ENCODE measurements around the gene PABPN1. TPM values are rescaled to one million over a fixed set of nuclear protein-coding genes. Genes with fewer than 3 reads are reported as not detected.
A peak's percentile ranks its signal among the peaks of the same experiment; 100 is the strongest.
"Not testable (repeated sequence)": the region's sequence is repeated elsewhere in the genome, so short reads cannot be mapped to it uniquely, and the experiment has no call there.

Gene PABPN1
- total RNA-seq, 2 experiments from 2014 or later = 280 to 289 TPM

GRCh38 chr14:23316300-23316699, 5.0 kb upstream of the PABPN1 start:
- no peak overlapping the region for H3K4me3 Mint-ChIP-seq
- H3K27me3 Mint-ChIP-seq = no peaks in the 10 kb centered on the region
- H3K36me3 Mint-ChIP-seq = no peaks in the 10 kb centered on the region
- peaks cover 1% of the 10 kb centered on the region for H3K9me3 Mint-ChIP-seq
- no peak for DNase-seq
- peaks cover 6% of the 10 kb centered on the region for H3K4me1 Mint-ChIP-seq
- H3K27ac Mint-ChIP-seq = no peak overlapping the region

GRCh38 chr14:23319746-23320583, 1.3 kb upstream of the PABPN1 start:
- DNase-seq = no peak
- Mint-ChIP-seq H3K4me3 (peak overlapping the region; percentile 92), H3K4me1 (peaks cover 23% of the 10 kb centered on the region), H3K27ac (peak overlapping the region; percentile 97), H3K27me3 (no peaks in the 10 kb centered on the region), H3K36me3 (peaks cover 20% of the 10 kb centered on the region), H3K9me3 (peaks cover 1% of the 10 kb centered on the region)

- Mint-ChIP-seq H3K4me3 (peak overlapping the region; percentile 93), H3K9me3 (peaks cover 1% of the 10 kb centered on the region), H3K4me1 (peaks cover 23% of the 10 kb centered on the region), H3K27me3 (no peaks in the 10 kb centered on the region), H3K27ac (peak overlapping the region; percentile 95), H3K36me3 (peaks cover 23% of the 10 kb centered on the region)
- peak; percentile 68 for DNase-seq
Measured at GRCh38 chr14:23321572-23322547, 603 bp downstream of the PABPN1 start.

GRCh38 chr14:23322568-23323517, 1.6 kb downstream of the PABPN1 start:
- no peak for DNase-seq
- H3K27ac Mint-ChIP-seq = peak overlapping the region; percentile 95
- H3K4me1 Mint-ChIP-seq = peaks cover 23% of the 10 kb centered on the region
- H3K36me3 Mint-ChIP-seq = peaks cover 23% of the 10 kb centered on the region
- H3K9me3 Mint-ChIP-seq = peaks cover 1% of the 10 kb centered on the region
- no peaks in the 10 kb centered on the region for H3K27me3 Mint-ChIP-seq
- peak overlapping the region; percentile 93 for H3K4me3 Mint-ChIP-seq

GRCh38 chr14:23323838-23324454, 2.7 kb downstream of the PABPN1 start:
- H3K27ac Mint-ChIP-seq = peak overlapping the region; percentile 29

GRCh38 chr14:23324455-23324846, 3.2 kb downstream of the PABPN1 start:
- H3K36me3 Mint-ChIP-seq = peaks cover 23% of the 10 kb centered on the region
- H3K4me3 Mint-ChIP-seq = peak overlapping the region; percentile 18
- H3K4me1 Mint-ChIP-seq = peaks cover 23% of the 10 kb centered on the region
- no peaks in the 10 kb centered on the region for H3K27me3 Mint-ChIP-seq
- no peak overlapping the region for H3K27ac Mint-ChIP-seq
- H3K9me3 Mint-ChIP-seq = peaks cover 1% of the 10 kb centered on the region
- DNase-seq = no peak

More at GRCh38 chr14:23323838-23324454, 2.7 kb downstream of the PABPN1 start:
- Mint-ChIP-seq H3K27me3 (no peaks in the 10 kb centered on the region), H3K4me1 (peaks cover 23% of the 10 kb centered on the region), H3K4me3 (peak overlapping the region; percentile 18), H3K36me3 (peaks cover 23% of the 10 kb centered on the region), H3K9me3 (peaks cover 1% of the 10 kb centered on the region)
- DNase-seq = no peak

GRCh38 chr14:23324993-23325392, 3.7 kb downstream of the PABPN1 start:
- Mint-ChIP-seq H3K36me3 (peaks cover 23% of the 10 kb centered on the region), H3K27me3 (no peaks in the 10 kb centered on the region), H3K4me3 (no peak overlapping the region), H3K4me1 (peaks cover 19% of the 10 kb centered on the region), H3K9me3 (no peaks in the 10 kb centered on the region), H3K27ac (no peak overlapping the region)
- no peak for DNase-seq

GRCh38 chr14:23325746-23326145, 4.5 kb downstream of the PABPN1 start:
- Mint-ChIP-seq H3K27ac (peak overlapping the region; percentile 42), H3K4me1 (peaks cover 17% of the 10 kb centered on the region), H3K36me3 (peaks cover 23% of the 10 kb centered on the region)
- not testable (repeated sequence) for H3K9me3 Mint-ChIP-seq, H3K27me3 Mint-ChIP-seq, DNase-seq, H3K4me3 Mint-ChIP-seq

- H3K27ac Mint-ChIP-seq = no peak overlapping the region
- H3K27me3 Mint-ChIP-seq = no peaks in the 10 kb centered on the region
- H3K4me1 Mint-ChIP-seq = peaks cover 17% of the 10 kb centered on the region
- no peak overlapping the region for H3K4me3 Mint-ChIP-seq
- DNase-seq = no peak
- no peaks in the 10 kb centered on the region for H3K9me3 Mint-ChIP-seq
- peaks cover 23% of the 10 kb centered on the region for H3K36me3 Mint-ChIP-seq
Measured at GRCh38 chr14:23326491-23327332, 5.5 kb downstream of the PABPN1 start.

- no peak overlapping the region for H3K4me3 Mint-ChIP-seq
- no peaks in the 10 kb centered on the region for H3K9me3 Mint-ChIP-seq
- DNase-seq = peak; percentile 55
- H3K27ac Mint-ChIP-seq = no peak overlapping the region
- H3K27me3 Mint-ChIP-seq = no peaks in the 10 kb centered on the region
- H3K36me3 Mint-ChIP-seq = peaks cover 9% of the 10 kb centered on the region
- H3K4me1 Mint-ChIP-seq = peaks cover 10% of the 10 kb centered on the region
Measured at GRCh38 chr14:23327947-23328744, 6.9 kb downstream of the PABPN1 start.

- Mint-ChIP-seq H3K27me3 (peaks cover 30% of the 10 kb centered on the region), H3K36me3 (no peaks in the 10 kb centered on the region), H3K4me1 (no peaks in the 10 kb centered on the region), H3K27ac (no peak overlapping the region), H3K4me3 (no peak overlapping the region), H3K9me3 (peaks cover 2% of the 10 kb centered on the region)
- DNase-seq = no peak
Measured at GRCh38 chr14:23335623-23336022, 14.4 kb downstream of the PABPN1 start.

GRCh38 chr14:23339506-23340268, 18.4 kb downstream of the PABPN1 start:
- H3K36me3 Mint-ChIP-seq = no peaks in the 10 kb centered on the region
- no peak for DNase-seq
- H3K27me3 Mint-ChIP-seq = peaks cover 28% of the 10 kb centered on the region
- no peak overlapping the region for H3K27ac Mint-ChIP-seq
- H3K4me1 Mint-ChIP-seq = no peaks in the 10 kb centered on the region
- no peak overlapping the region for H3K4me3 Mint-ChIP-seq
- peaks cover 2% of the 10 kb centered on the region for H3K9me3 Mint-ChIP-seq

All from activated naive CD8-positive, alpha-beta T cell treated with anti-CD3 and anti-CD28 coated beads for 36 hours (primary cell).